Stromal cell of bone marrow (primary cell): ENCODE data around the gene SYT14.

Experiments
- DNase-seq: peaks from one replicate; pipeline ENCODE4 v3.0.0-alpha.2; 2012; ENCODE audit warnings: low read depth

The SYT14 gene

GRCh38 chr1:210207597-210208450 is 269.8 kb downstream of the SYT14 start:
- DNase-seq = no peak

- DNase-seq = no peak
Measured at GRCh38 chr1:210213335-210213734, 275.3 kb downstream of the SYT14 start.

GRCh38 chr1:210214573-210215409 is 276.8 kb downstream of the SYT14 start:
- DNase-seq = no peak

- DNase-seq = no peak
Measured at GRCh38 chr1:210217482-210217881, 279.5 kb downstream of the SYT14 start.

- DNase-seq = no peak
Measured at GRCh38 chr1:210218047-210218446, 280.0 kb downstream of the SYT14 start.
